ENCODE data around the gene MMP23B.

Gene MMP23B

GRCh38 chr1:1598051-1598719, 33.8 kb upstream of the MMP23B start:
- peaks cover 19% of the 10 kb centered on the region; the same call in 1 of the 2 replicates for H3K27me3 ChIP-seq (ENCODE audit: insufficient read depth, low read length)
- peaks cover 9% of the 10 kb centered on the region for H3K4me1 ChIP-seq (ENCODE audit: control insufficient read depth, insufficient read depth, low read length, unreplicated experiment)
- no peaks in the 10 kb centered on the region for H3K79me2 ChIP-seq (ENCODE audit: control insufficient read depth, insufficient read depth, low read length, unreplicated experiment)
- H2AFZ ChIP-seq (ENCODE audit: low read length, unreplicated experiment): no peak overlapping the region
- no peak overlapping the region for H3K27ac ChIP-seq (ENCODE audit: low read depth, low read length)
- peak overlapping the region; percentile 38 for H3K4me3 ChIP-seq (ENCODE audit: low read depth, low read length)
- H3K36me3 ChIP-seq (ENCODE audit: insufficient read depth, low read length): no peaks in the 10 kb centered on the region

- Histone ChIP-seq H3K4me1 (ENCODE audit: control insufficient read depth, insufficient read depth, low read length, unreplicated experiment) (peaks cover 9% of the 10 kb centered on the region), H3K79me2 (ENCODE audit: control insufficient read depth, insufficient read depth, low read length, unreplicated experiment) (no peaks in the 10 kb centered on the region), H2AFZ (ENCODE audit: low read length, unreplicated experiment) (no peak overlapping the region), H3K27me3 (ENCODE audit: insufficient read depth, low read length) (peaks cover 19% of the 10 kb centered on the region; the same call in 1 of the 2 replicates), H3K36me3 (ENCODE audit: insufficient read depth, low read length) (no peaks in the 10 kb centered on the region), H3K4me3 (ENCODE audit: low read depth, low read length) (peak overlapping the region; percentile 73; the same call in 1 of the 2 replicates), H3K27ac (ENCODE audit: low read depth, low read length) (no peak overlapping the region)
Observed at GRCh38 chr1:1598720-1599029, 33.3 kb upstream of the MMP23B start.

- no peak overlapping the region for H3K27ac ChIP-seq (ENCODE audit: low read depth, low read length)
- H2AFZ ChIP-seq (ENCODE audit: low read length, unreplicated experiment): peak overlapping the region; percentile 35
- no peaks in the 10 kb centered on the region for H3K36me3 ChIP-seq (ENCODE audit: insufficient read depth, low read length)
- H3K4me3 ChIP-seq (ENCODE audit: low read depth, low read length): peak overlapping the region; percentile 73
- peaks cover 9% of the 10 kb centered on the region for H3K4me1 ChIP-seq (ENCODE audit: control insufficient read depth, insufficient read depth, low read length, unreplicated experiment)
- no peaks in the 10 kb centered on the region for H3K79me2 ChIP-seq (ENCODE audit: control insufficient read depth, insufficient read depth, low read length, unreplicated experiment)
- H3K27me3 ChIP-seq (ENCODE audit: insufficient read depth, low read length): peaks cover 19% of the 10 kb centered on the region; the same call in 1 of the 2 replicates
Observed at GRCh38 chr1:1599030-1599934, 32.7 kb upstream of the MMP23B start.

- Histone ChIP-seq H3K4me1 (ENCODE audit: control insufficient read depth, insufficient read depth, low read length, unreplicated experiment) (peaks cover 9% of the 10 kb centered on the region), H3K27me3 (ENCODE audit: insufficient read depth, low read length) (peaks cover 18% of the 10 kb centered on the region; the same call in 1 of the 2 replicates), H2AFZ (ENCODE audit: low read length, unreplicated experiment) (peak within 1 kb of the TSS; percentile 35), H3K36me3 (ENCODE audit: insufficient read depth, low read length) (no peaks in the 10 kb centered on the region), H3K4me3 (ENCODE audit: low read depth, low read length) (peak within 1 kb of the TSS; percentile 82), H3K79me2 (ENCODE audit: control insufficient read depth, insufficient read depth, low read length, unreplicated experiment) (no peaks in the 10 kb centered on the region), H3K27ac (ENCODE audit: low read depth, low read length) (no peak within 1 kb of the TSS)
Observed at GRCh38 chr1:1599935-1600860, 31.8 kb upstream of the MMP23B start, which contains the start of gene FNDC10. Gene FNDC10 (minus strand): TSS chr1:1600135. CDS start chr1:1600015, 120 bp downstream.

- no peaks in the 10 kb centered on the region for H3K36me3 ChIP-seq (ENCODE audit: insufficient read depth, low read length)
- H2AFZ ChIP-seq (ENCODE audit: low read length, unreplicated experiment): no peak overlapping the region
- H3K4me3 ChIP-seq (ENCODE audit: low read depth, low read length): peak overlapping the region; percentile 82
Observed at GRCh38 chr1:1600861-1601563, 31.0 kb upstream of the MMP23B start.

GRCh38 chr1:1601564-1602303, 30.2 kb upstream of the MMP23B start:
- H3K4me1 ChIP-seq (ENCODE audit: control insufficient read depth, insufficient read depth, low read length, unreplicated experiment): peaks cover 9% of the 10 kb centered on the region
- no peak overlapping the region for H3K27ac ChIP-seq (ENCODE audit: low read depth, low read length)
- no peak overlapping the region for H2AFZ ChIP-seq (ENCODE audit: low read length, unreplicated experiment)
- H3K4me3 ChIP-seq (ENCODE audit: low read depth, low read length): no peak overlapping the region
- H3K79me2 ChIP-seq (ENCODE audit: control insufficient read depth, insufficient read depth, low read length, unreplicated experiment): no peaks in the 10 kb centered on the region
- no peaks in the 10 kb centered on the region for H3K36me3 ChIP-seq (ENCODE audit: insufficient read depth, low read length)
- 0 out of 2 replicates have a peak, but pooled peaks cover 3% of the 10 kb centered on the region for H3K27me3 ChIP-seq (ENCODE audit: insufficient read depth, low read length)

More at GRCh38 chr1:1600861-1601563, 31.0 kb upstream of the MMP23B start:
- H3K4me1 ChIP-seq (ENCODE audit: control insufficient read depth, insufficient read depth, low read length, unreplicated experiment): peaks cover 9% of the 10 kb centered on the region
- H3K27ac ChIP-seq (ENCODE audit: low read depth, low read length): no peak overlapping the region
- peaks cover 10% of the 10 kb centered on the region; the same call in 1 of the 2 replicates for H3K27me3 ChIP-seq (ENCODE audit: insufficient read depth, low read length)
- H3K79me2 ChIP-seq (ENCODE audit: control insufficient read depth, insufficient read depth, low read length, unreplicated experiment): no peaks in the 10 kb centered on the region

- no peak overlapping the region for H2AFZ ChIP-seq (ENCODE audit: low read length, unreplicated experiment)
- no peak overlapping the region for H3K27ac ChIP-seq (ENCODE audit: low read depth, low read length)
- no peaks in the 10 kb centered on the region for H3K79me2 ChIP-seq (ENCODE audit: control insufficient read depth, insufficient read depth, low read length, unreplicated experiment)
- H3K27me3 ChIP-seq (ENCODE audit: insufficient read depth, low read length): no peaks in the 10 kb centered on the region
- H3K4me3 ChIP-seq (ENCODE audit: low read depth, low read length): no peak overlapping the region
- H3K4me1 ChIP-seq (ENCODE audit: control insufficient read depth, insufficient read depth, low read length, unreplicated experiment): peaks cover 8% of the 10 kb centered on the region
- no peaks in the 10 kb centered on the region for H3K36me3 ChIP-seq (ENCODE audit: insufficient read depth, low read length)
Observed at GRCh38 chr1:1602304-1602967, 29.5 kb upstream of the MMP23B start.

- Histone ChIP-seq H3K4me1 (ENCODE audit: control insufficient read depth, insufficient read depth, low read length, unreplicated experiment) (peaks cover 2% of the 10 kb centered on the region), H3K36me3 (ENCODE audit: insufficient read depth, low read length) (no peaks in the 10 kb centered on the region), H3K27ac (ENCODE audit: low read depth, low read length) (no peak overlapping the region), H3K4me3 (ENCODE audit: low read depth, low read length) (no peak overlapping the region), H3K27me3 (ENCODE audit: insufficient read depth, low read length) (no peaks in the 10 kb centered on the region), H3K79me2 (ENCODE audit: control insufficient read depth, insufficient read depth, low read length, unreplicated experiment) (no peaks in the 10 kb centered on the region), H2AFZ (ENCODE audit: low read length, unreplicated experiment) (no peak overlapping the region)
Observed at GRCh38 chr1:1602968-1603506, 28.9 kb upstream of the MMP23B start.

All from ACC112 (cell line).